H9 (cell line): Measurements from ENCODE around the gene SV2A. TPM values are rescaled to one million over a fixed set of nuclear protein-coding genes. Genes with fewer than 3 reads are reported as not detected.
A peak's percentile ranks its signal among the peaks of the same experiment; 100 is the strongest.

Experiments used
- DNase-seq: peaks from one replicate; pipeline ENCODE4 v3.0.0-alpha.2; 2017
- H2AFZ ChIP-seq: one replicate; pipeline ENCODE4 v1.6.1; 2013; ENCODE audit warnings: mild to moderate bottlenecking, low read length, control low read depth, moderate library complexity
- H2AK5ac ChIP-seq: 2 replicates; pipeline ENCODE4 v1.6.1; 2013; ENCODE audit warnings: low read length, control low read depth, mixed read lengths; ENCODE audit not compliant: insufficient read length
- H2BK120ac ChIP-seq: one replicate; pipeline ENCODE4 v1.6.1; 2013; ENCODE audit warnings: low read depth, mild to moderate bottlenecking, low read length, control low read depth, inconsistent platforms; ENCODE audit not compliant: poor library complexity, severe bottlenecking
- H2BK12ac ChIP-seq: 2 replicates; pipeline ENCODE4 v1.6.1; 2013; ENCODE audit warnings: low read length, control low read depth, mixed read lengths, low read depth; ENCODE audit not compliant: insufficient read length
- H2BK15ac ChIP-seq: 2 replicates; pipeline ENCODE4 v1.6.1; 2013; ENCODE audit warnings: low read depth, low read length, control low read depth
- H2BK20ac ChIP-seq: one replicate; pipeline ENCODE4 v1.6.1; 2013; ENCODE audit warnings: low read depth, mild to moderate bottlenecking, low read length, control low read depth, inconsistent platforms; ENCODE audit not compliant: poor library complexity, severe bottlenecking
- H2BK5ac ChIP-seq: 2 replicates; pipeline ENCODE4 v1.6.1; 2013; ENCODE audit warnings: low read length, control low read depth, mixed read lengths; ENCODE audit not compliant: insufficient read length
- H3K14ac ChIP-seq: 2 replicates; pipeline ENCODE4 v1.6.1; 2013; ENCODE audit warnings: low read length, control low read depth; ENCODE audit not compliant: insufficient read depth
- H3K18ac ChIP-seq: 2 replicates; pipeline ENCODE4 v1.6.1; 2013; ENCODE audit warnings: low read depth, mild to moderate bottlenecking, mixed read lengths, low read length, control low read depth; ENCODE audit not compliant: insufficient read length
- H3K23ac ChIP-seq: 2 replicates; pipeline ENCODE4 v1.6.1; 2013; ENCODE audit warnings: low read length, control low read depth, mixed read lengths, low read depth; ENCODE audit not compliant: insufficient read length
- H3K23me2 ChIP-seq: 2 replicates; pipeline ENCODE4 v1.6.1; 2013; ENCODE audit warnings: low read depth, mild to moderate bottlenecking, mixed read lengths, low read length, control low read depth; ENCODE audit not compliant: insufficient read length, poor library complexity, severe bottlenecking
- H3K27ac ChIP-seq: 2 replicates; pipeline ENCODE4 v1.5.1; 2013; ENCODE audit warnings: low read length, control low read depth, mixed read lengths, low read depth; ENCODE audit not compliant: insufficient read length
- H3K27me3 ChIP-seq: 2 replicates; pipeline ENCODE4 v1.6.1; 2013; ENCODE audit warnings: low read length, control low read depth, inconsistent platforms; ENCODE audit not compliant: insufficient read depth
- H3K4ac ChIP-seq: 2 replicates; pipeline ENCODE4 v1.6.1; 2013; ENCODE audit warnings: low read depth, mild to moderate bottlenecking, control low read depth, inconsistent platforms, low read length, moderate library complexity
- H3K4me1 ChIP-seq: 2 replicates; pipeline ENCODE4 v1.6.1; 2013; ENCODE audit warnings: low read length, control low read depth, inconsistent platforms; ENCODE audit not compliant: insufficient read depth
- H3K4me2 ChIP-seq: 2 replicates; pipeline ENCODE4 v1.6.1; 2013; ENCODE audit warnings: low read length, control low read depth, mixed read lengths; ENCODE audit not compliant: insufficient read length, insufficient read depth
- H3K56ac ChIP-seq: 2 replicates; pipeline ENCODE4 v1.6.1; 2013; ENCODE audit warnings: low read depth, mild to moderate bottlenecking, mixed read lengths, low read length, control low read depth; ENCODE audit not compliant: insufficient read length
- H3K79me1 ChIP-seq: 2 replicates; pipeline ENCODE4 v1.6.1; 2013; ENCODE audit warnings: low read depth, mild to moderate bottlenecking, moderate library complexity, low read length, control low read depth, inconsistent platforms; ENCODE audit not compliant: insufficient read depth, poor library complexity, severe bottlenecking
- H3K79me2 ChIP-seq: 2 replicates; pipeline ENCODE4 v1.6.1; 2013; ENCODE audit warnings: low read length, control low read depth, inconsistent platforms; ENCODE audit not compliant: insufficient read depth
- H3K9ac ChIP-seq: 2 replicates; pipeline ENCODE4 v1.6.1; 2013; ENCODE audit warnings: low read length, control low read depth, mixed read lengths; ENCODE audit not compliant: insufficient read length; ENCODE audit errors: extremely low read depth
- H3K9me3 ChIP-seq: one replicate; pipeline ENCODE4 v1.6.1; 2013; ENCODE audit warnings: low read depth, low read length, inconsistent platforms; ENCODE audit not compliant: control insufficient read depth
- H3T11ph ChIP-seq: one replicate; pipeline ENCODE4 v1.6.1; 2013; ENCODE audit warnings: mild to moderate bottlenecking, low read length, control low read depth, inconsistent platforms
- H4K20me1 ChIP-seq: one replicate; pipeline ENCODE4 v1.6.1; 2013; ENCODE audit not compliant: control insufficient read depth, insufficient read length, insufficient read depth
- H4K5ac ChIP-seq: 2 replicates; pipeline ENCODE4 v1.6.1; 2013; ENCODE audit warnings: low read depth, mild to moderate bottlenecking, mixed read lengths, low read length, control low read depth; ENCODE audit not compliant: insufficient read length
- H4K8ac ChIP-seq: replicated peaks from 2 replicates; pipeline ENCODE4 v1.6.1; 2013; ENCODE audit warnings: low read length, control low read depth, mixed read lengths, low read depth; ENCODE audit not compliant: insufficient read length
- H4K91ac ChIP-seq: 2 replicates; pipeline ENCODE4 v1.6.1; 2013; ENCODE audit warnings: low read depth, mild to moderate bottlenecking, moderate library complexity, mixed read lengths, low read length, control low read depth; ENCODE audit not compliant: insufficient read length
- H3K27ac Mint-ChIP-seq, 3 experiments: 2 replicates in 2 of 3; 3 replicates in 1 of 3; pipeline ENCODE4 v1.8.0; 2020 to 2021; ENCODE audit warnings: mixed read lengths in 3 of 3, mild to moderate bottlenecking in 1 of 3, moderate library complexity in 1 of 3
- H3K27me3 Mint-ChIP-seq: 2 replicates; pipeline ENCODE4 v1.8.0; 2021; ENCODE audit warnings: low read depth, mild to moderate bottlenecking, moderate library complexity, mixed read lengths
- H3K36me3 Mint-ChIP-seq, 3 experiments: 2 replicates in 2 of 3; 3 replicates in 1 of 3; pipeline ENCODE4 v1.8.0; 2020 to 2021; ENCODE audit warnings: low read depth in 3 of 3, mixed read lengths in 3 of 3; ENCODE audit not compliant: insufficient read depth in 1 of 3
- H3K4me1 Mint-ChIP-seq, 2 experiments: 2 replicates each; pipeline ENCODE4 v1.8.0; 2020; ENCODE audit warnings: mixed read lengths in 2 of 2
- H3K4me3 Mint-ChIP-seq, 2 experiments: 2 replicates in 1 of 2; 3 replicates in 1 of 2; pipeline ENCODE4 v1.8.0; 2020 to 2021; ENCODE audit warnings: mild to moderate bottlenecking in 2 of 2, mixed read lengths in 2 of 2, moderate library complexity in 1 of 2
- H3K9me3 Mint-ChIP-seq, 2 experiments: 2 replicates in 1 of 2; 3 replicates in 1 of 2; pipeline ENCODE4 v1.8.0; 2020; ENCODE audit warnings: mild to moderate bottlenecking in 2 of 2, mixed read lengths in 2 of 2, moderate library complexity in 1 of 2
- CTCF ChIP-seq: fragments of 200-600 bp; sonication (generic); conservative IDR thresholded peaks from 3 replicates; pipeline ENCODE4 v1.8.0; 2021; ENCODE audit warnings: antibody characterized with exemption, mild to moderate bottlenecking
- WGBS: extraction: QIAGEN DNeasy Blood & Tissue Kit; methylation state at CpG from one replicate; pipeline ENCODE4 v1.1.7; 2013; ENCODE audit warnings: missing lambda C conversion rate, low lambda C conversion rate, mixed read lengths; ENCODE audit not compliant: insufficient read length; ENCODE audit errors: extremely low coverage; 5-methylcytosine and 5-hydroxymethylcytosine counted together
- total RNA-seq: library from RNA; stranded (reverse); gene quantifications from 2 replicates; pipeline ENCODE4 v1.2.1, GENCODE V29; 2021

SV2A gene
- total RNA-seq, 1 experiment from 2014 or later = 42.4 TPM

DNA sequence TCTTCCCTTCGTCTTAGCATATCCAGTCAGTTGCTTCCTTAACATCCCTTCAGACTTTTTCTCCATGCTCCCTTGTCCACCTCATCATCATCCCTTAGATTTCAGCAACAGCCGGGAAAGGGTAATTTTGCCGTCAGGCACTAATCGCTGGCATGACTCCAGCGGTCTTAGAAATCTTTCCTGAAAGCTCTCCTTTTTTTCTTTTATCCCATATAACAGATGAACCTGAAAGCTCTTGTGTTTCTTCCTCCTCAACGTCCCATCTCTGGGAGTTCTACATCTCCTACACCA is 28.7 kb downstream of the SV2A start:
- H3K4me2 ChIP-seq = peak overlapping the region; percentile 98
- H3K4ac ChIP-seq = no peak overlapping the region
- H2AFZ ChIP-seq = no peak overlapping the region
- H3K27ac ChIP-seq = peak overlapping the region; percentile 98
- TF ChIP-seq CTCF = no peak
- no CpG with 5 or more reads among the region's 6 CpGs for WGBS
- peaks cover 24% of the 10 kb centered on the region for H3K23me2 ChIP-seq
- no peaks in the 10 kb centered on the region for H3K79me1 ChIP-seq
- no peaks in the 10 kb centered on the region for H3K27me3 ChIP-seq
- no peak overlapping the region for H2AK5ac ChIP-seq
- DNase-seq = no peak
- peak overlapping the region; percentile 92 for H3K23ac ChIP-seq
- peak overlapping the region; percentile 67; the same call in 1 of the 2 replicates for H3K14ac ChIP-seq
- no peak overlapping the region for H4K8ac ChIP-seq
- peak overlapping the region; percentile 5 for H3T11ph ChIP-seq
- H2BK120ac ChIP-seq = no peak overlapping the region
- H3K36me3 Mint-ChIP-seq = no peaks in the 10 kb centered on the region
- H3K56ac ChIP-seq = peak overlapping the region; percentile 89
- no peaks in the 10 kb centered on the region for H3K9me3 ChIP-seq
- no peaks in the 10 kb centered on the region for H3K27me3 Mint-ChIP-seq
- H2BK12ac ChIP-seq = no peak overlapping the region
- H3K4me1 ChIP-seq = peaks cover 3% of the 10 kb centered on the region; the same call in 1 of the 2 replicates
- no peaks in the 10 kb centered on the region for H4K20me1 ChIP-seq
- no peaks in the 10 kb centered on the region for H3K9me3 Mint-ChIP-seq
- peak overlapping the region; percentile 91 for H3K18ac ChIP-seq
- peak overlapping the region; percentile 91 for H3K9ac ChIP-seq
- no peak overlapping the region for H2BK20ac ChIP-seq
- H4K91ac ChIP-seq = no peak overlapping the region
- no peak overlapping the region for H3K27ac Mint-ChIP-seq
- peak overlapping the region; percentile 19 for H4K5ac ChIP-seq
- H2BK15ac ChIP-seq = no peak overlapping the region
- H2BK5ac ChIP-seq = no peak overlapping the region
- H3K79me2 ChIP-seq = no peaks in the 10 kb centered on the region
- peaks cover 4% of the 10 kb centered on the region in 2 experiments; a peak in 3 of 4 replicates for H3K4me1 Mint-ChIP-seq
- H3K4me3 Mint-ChIP-seq = no peak overlapping the region
